Neural cell (in vitro differentiated cells): ENCODE results near the gene RAC3. TPM values are rescaled to one million over a fixed set of nuclear protein-coding genes. Genes with fewer than 3 reads are reported as not detected.

ENCODE experiments used
- H2AFZ ChIP-seq: fragments of 200-600, 300-800 bp; sonication (generic), shearing (Covaris generic); 2 replicates; pipeline ENCODE4 v1.6.0; 2014; ENCODE audit warnings: low read depth, mild to moderate bottlenecking, antibody characterized with exemption, low read length, moderate library complexity
- H3F3A ChIP-seq: fragments of 200-600 bp; shearing (Covaris generic); 2 replicates; pipeline ENCODE4 v1.6.1; 2016; ENCODE audit warnings: mild to moderate bottlenecking, moderate library complexity, mixed read lengths, antibody characterized with exemption, low read length; ENCODE audit not compliant: insufficient read depth, poor library complexity, severe bottlenecking
- H3K27ac ChIP-seq: fragments of 200-600, 300-800 bp; sonication (generic), shearing (Covaris generic); 2 replicates; pipeline ENCODE4 v1.5.1; 2014; ENCODE audit warnings: mild to moderate bottlenecking, low read length, moderate library complexity
- H3K27me3 ChIP-seq: fragments of 300-800, 200-600 bp; sonication (generic), shearing (Covaris generic); 2 replicates; pipeline ENCODE4 v1.6.0; 2014; ENCODE audit warnings: mild to moderate bottlenecking, low read depth, low read length, moderate library complexity; ENCODE audit not compliant: insufficient read depth
- H3K36me3 ChIP-seq: fragments of 300-800, 200-600 bp; sonication (generic), shearing (Covaris generic); 2 replicates; pipeline ENCODE4 v1.5.1; 2014; ENCODE audit warnings: mild to moderate bottlenecking, antibody characterized with exemption, low read length, moderate library complexity; ENCODE audit not compliant: insufficient read depth
- H3K4me2 ChIP-seq: fragments of 300-800, 200-600 bp; sonication (generic), shearing (Covaris generic); 2 replicates; pipeline ENCODE4 v1.6.0; 2014; ENCODE audit warnings: mild to moderate bottlenecking, low read length
- H3K4me3 ChIP-seq: fragments of 300-800, 200-600 bp; sonication (generic), shearing (Covaris generic); 2 replicates; pipeline ENCODE4 v1.5.1; 2014; ENCODE audit warnings: mild to moderate bottlenecking, low read length, moderate library complexity
- H3K79me2 ChIP-seq: fragments of 200-600 bp; shearing (Covaris generic); replicated peaks from 2 replicates; pipeline ENCODE4 v1.6.0; 2014; ENCODE audit warnings: mild to moderate bottlenecking, low read length, moderate library complexity; ENCODE audit not compliant: insufficient read depth
- H3K9ac ChIP-seq: fragments of 300-800, 200-600 bp; sonication (generic), shearing (Covaris generic); 2 replicates; pipeline ENCODE4 v1.6.1; 2016; ENCODE audit warnings: mild to moderate bottlenecking, low read length, mixed read lengths
- H3K9me2 ChIP-seq: fragments of 200-600 bp; shearing (Covaris generic); 2 replicates; pipeline ENCODE4 v1.6.1; 2016; ENCODE audit warnings: mild to moderate bottlenecking, low read length, mixed read lengths; ENCODE audit not compliant: insufficient read depth
- H3K9me3 ChIP-seq: fragments of 200-600, 300-800 bp; sonication (generic), shearing (Covaris generic); 2 replicates; pipeline ENCODE4 v1.6.1; 2016; ENCODE audit warnings: mild to moderate bottlenecking, mixed run types, low read length, moderate library complexity, mixed read lengths
- H4K20me1 ChIP-seq: fragments of 200-600 bp; shearing (Covaris generic); 2 replicates; pipeline ENCODE4 v1.6.1; 2016; ENCODE audit warnings: mild to moderate bottlenecking, mixed run types; ENCODE audit not compliant: insufficient read depth
- EP300 ChIP-seq: fragments of 450-650 bp; conservative IDR thresholded peaks from 2 replicates; pipeline ENCODE4 v1.6.1; 2014; ENCODE audit warnings: antibody characterized with exemption, mild to moderate bottlenecking, moderate library complexity; ENCODE audit not compliant: poor library complexity, severe bottlenecking
- EZH2 ChIP-seq: fragments of 200-600, 300-800 bp; shearing (Covaris generic), sonication (generic); IDR thresholded peaks from 2 replicates; pipeline ENCODE4 v1.6.1; 2014; ENCODE audit warnings: antibody characterized with exemption, low read length, borderline replicate concordance, mild to moderate bottlenecking; ENCODE audit not compliant: insufficient read depth, poor library complexity, severe bottlenecking
- MXI1 ChIP-seq: fragments of 450-650 bp; conservative IDR thresholded peaks from 2 replicates; pipeline ENCODE4 v1.6.1; 2014; ENCODE audit warnings: antibody characterized with exemption, mild to moderate bottlenecking; ENCODE audit not compliant: poor library complexity, severe bottlenecking
- POLR2AphosphoS5 ChIP-seq: IDR thresholded peaks from 2 replicates; pipeline ENCODE4 v1.6.1; 2012
- RAD21 ChIP-seq: fragments of 450-650 bp; conservative IDR thresholded peaks from 2 replicates; pipeline ENCODE4 v1.6.1; 2014; ENCODE audit warnings: antibody characterized with exemption, mild to moderate bottlenecking, moderate library complexity
- SMC3 ChIP-seq: fragments of 450-650 bp; conservative IDR thresholded peaks from 2 replicates; pipeline ENCODE4 v1.6.1; 2014; ENCODE audit warnings: antibody characterized with exemption, mild to moderate bottlenecking, moderate library complexity; ENCODE audit not compliant: poor library complexity
- TAF1 ChIP-seq: IDR thresholded peaks from 2 replicates; pipeline ENCODE4 v1.6.1; 2012; ENCODE audit warnings: low read depth
- polyA plus RNA-seq: library from polyadenylated mRNA; depleted of rRNA; stranded (reverse); fragments of >200 nt; gene quantifications from 2 replicates; pipeline ENCODE4 v1.2.3, GENCODE V29; 2014
- TF ChIP-seq, protein P1 (sequence below): IDR thresholded peaks from 2 replicates; pipeline ENCODE4 v1.6.1; 2012; ENCODE audit warnings: borderline replicate concordance
- TF ChIP-seq, protein P2 (sequence below): fragments of 450-650 bp; IDR thresholded peaks from 2 replicates; pipeline ENCODE4 v1.5.1; 2014; ENCODE audit warnings: antibody characterized with exemption, mild to moderate bottlenecking, moderate library complexity; ENCODE audit not compliant: poor library complexity, severe bottlenecking

RAC3 gene
- polyA plus RNA-seq, 1 donor from 2014 or later: 211 TPM

DNA sequence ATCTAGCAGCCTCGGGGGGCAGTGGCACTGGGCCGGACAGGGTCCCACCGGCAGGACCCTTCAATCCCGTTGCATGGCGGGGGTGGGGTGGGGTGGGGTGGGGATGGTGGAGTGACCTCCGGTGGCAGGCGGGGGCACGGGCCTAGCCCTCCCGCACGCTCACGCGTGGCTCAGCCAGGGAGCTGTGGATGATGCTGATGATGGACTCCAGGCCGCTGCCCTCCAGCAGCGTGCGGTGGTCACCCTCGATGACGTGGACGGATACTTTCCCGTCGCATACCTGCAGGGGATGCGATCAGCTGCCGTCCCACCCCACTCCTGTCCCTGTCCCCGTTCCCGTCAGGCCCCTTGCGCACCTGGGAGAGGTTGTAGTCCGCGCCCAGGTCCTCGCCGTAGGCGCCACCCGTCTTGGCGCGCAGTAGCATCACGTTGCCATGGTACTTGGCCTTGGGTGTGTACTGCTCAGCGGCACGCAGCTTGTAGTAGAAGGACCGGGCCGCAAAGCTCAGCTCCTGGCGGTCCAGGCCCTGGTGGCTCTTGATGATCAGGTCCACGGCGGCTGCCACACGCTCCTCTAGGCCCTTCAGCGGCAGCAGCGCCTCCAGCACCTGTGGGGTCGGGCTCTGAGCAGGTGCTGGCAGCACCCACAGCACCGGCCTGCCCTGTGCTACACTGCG lies 47.7 kb downstream of the RAC3 start:
- H3K79me2 ChIP-seq: no peaks in the 10 kb centered on the region
- H3F3A ChIP-seq: no peaks in the 10 kb centered on the region
- H3K4me3 ChIP-seq: no peak overlapping the region
- no peak overlapping the region for H3K9ac ChIP-seq
- H3K9me2 ChIP-seq: no peaks in the 10 kb centered on the region
- no peak overlapping the region for H2AFZ ChIP-seq
- no peaks in the 10 kb centered on the region for H3K9me3 ChIP-seq
- no peaks in the 10 kb centered on the region for H4K20me1 ChIP-seq
- H3K4me2 ChIP-seq: no peak overlapping the region
- no peaks in the 10 kb centered on the region for H3K36me3 ChIP-seq
- TF ChIP-seq MXI1 (no peak), POLR2AphosphoS5 (no peak), EP300 (no peak), EZH2 (no peak), SMC3 (no peak), RAD21 (no peak), TAF1 (no peak)
- TF ChIP-seq, protein P1, sequence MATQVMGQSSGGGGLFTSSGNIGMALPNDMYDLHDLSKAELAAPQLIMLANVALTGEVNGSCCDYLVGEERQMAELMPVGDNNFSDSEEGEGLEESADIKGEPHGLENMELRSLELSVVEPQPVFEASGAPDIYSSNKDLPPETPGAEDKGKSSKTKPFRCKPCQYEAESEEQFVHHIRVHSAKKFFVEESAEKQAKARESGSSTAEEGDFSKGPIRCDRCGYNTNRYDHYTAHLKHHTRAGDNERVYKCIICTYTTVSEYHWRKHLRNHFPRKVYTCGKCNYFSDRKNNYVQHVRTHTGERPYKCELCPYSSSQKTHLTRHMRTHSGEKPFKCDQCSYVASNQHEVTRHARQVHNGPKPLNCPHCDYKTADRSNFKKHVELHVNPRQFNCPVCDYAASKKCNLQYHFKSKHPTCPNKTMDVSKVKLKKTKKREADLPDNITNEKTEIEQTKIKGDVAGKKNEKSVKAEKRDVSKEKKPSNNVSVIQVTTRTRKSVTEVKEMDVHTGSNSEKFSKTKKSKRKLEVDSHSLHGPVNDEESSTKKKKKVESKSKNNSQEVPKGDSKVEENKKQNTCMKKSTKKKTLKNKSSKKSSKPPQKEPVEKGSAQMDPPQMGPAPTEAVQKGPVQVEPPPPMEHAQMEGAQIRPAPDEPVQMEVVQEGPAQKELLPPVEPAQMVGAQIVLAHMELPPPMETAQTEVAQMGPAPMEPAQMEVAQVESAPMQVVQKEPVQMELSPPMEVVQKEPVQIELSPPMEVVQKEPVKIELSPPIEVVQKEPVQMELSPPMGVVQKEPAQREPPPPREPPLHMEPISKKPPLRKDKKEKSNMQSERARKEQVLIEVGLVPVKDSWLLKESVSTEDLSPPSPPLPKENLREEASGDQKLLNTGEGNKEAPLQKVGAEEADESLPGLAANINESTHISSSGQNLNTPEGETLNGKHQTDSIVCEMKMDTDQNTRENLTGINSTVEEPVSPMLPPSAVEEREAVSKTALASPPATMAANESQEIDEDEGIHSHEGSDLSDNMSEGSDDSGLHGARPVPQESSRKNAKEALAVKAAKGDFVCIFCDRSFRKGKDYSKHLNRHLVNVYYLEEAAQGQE: no peak
- TF ChIP-seq, protein P2, sequence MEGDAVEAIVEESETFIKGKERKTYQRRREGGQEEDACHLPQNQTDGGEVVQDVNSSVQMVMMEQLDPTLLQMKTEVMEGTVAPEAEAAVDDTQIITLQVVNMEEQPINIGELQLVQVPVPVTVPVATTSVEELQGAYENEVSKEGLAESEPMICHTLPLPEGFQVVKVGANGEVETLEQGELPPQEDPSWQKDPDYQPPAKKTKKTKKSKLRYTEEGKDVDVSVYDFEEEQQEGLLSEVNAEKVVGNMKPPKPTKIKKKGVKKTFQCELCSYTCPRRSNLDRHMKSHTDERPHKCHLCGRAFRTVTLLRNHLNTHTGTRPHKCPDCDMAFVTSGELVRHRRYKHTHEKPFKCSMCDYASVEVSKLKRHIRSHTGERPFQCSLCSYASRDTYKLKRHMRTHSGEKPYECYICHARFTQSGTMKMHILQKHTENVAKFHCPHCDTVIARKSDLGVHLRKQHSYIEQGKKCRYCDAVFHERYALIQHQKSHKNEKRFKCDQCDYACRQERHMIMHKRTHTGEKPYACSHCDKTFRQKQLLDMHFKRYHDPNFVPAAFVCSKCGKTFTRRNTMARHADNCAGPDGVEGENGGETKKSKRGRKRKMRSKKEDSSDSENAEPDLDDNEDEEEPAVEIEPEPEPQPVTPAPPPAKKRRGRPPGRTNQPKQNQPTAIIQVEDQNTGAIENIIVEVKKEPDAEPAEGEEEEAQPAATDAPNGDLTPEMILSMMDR: no peak
- H3K27me3 ChIP-seq: no peaks in the 10 kb centered on the region
- no peak overlapping the region for H3K27ac ChIP-seq

DNA sequence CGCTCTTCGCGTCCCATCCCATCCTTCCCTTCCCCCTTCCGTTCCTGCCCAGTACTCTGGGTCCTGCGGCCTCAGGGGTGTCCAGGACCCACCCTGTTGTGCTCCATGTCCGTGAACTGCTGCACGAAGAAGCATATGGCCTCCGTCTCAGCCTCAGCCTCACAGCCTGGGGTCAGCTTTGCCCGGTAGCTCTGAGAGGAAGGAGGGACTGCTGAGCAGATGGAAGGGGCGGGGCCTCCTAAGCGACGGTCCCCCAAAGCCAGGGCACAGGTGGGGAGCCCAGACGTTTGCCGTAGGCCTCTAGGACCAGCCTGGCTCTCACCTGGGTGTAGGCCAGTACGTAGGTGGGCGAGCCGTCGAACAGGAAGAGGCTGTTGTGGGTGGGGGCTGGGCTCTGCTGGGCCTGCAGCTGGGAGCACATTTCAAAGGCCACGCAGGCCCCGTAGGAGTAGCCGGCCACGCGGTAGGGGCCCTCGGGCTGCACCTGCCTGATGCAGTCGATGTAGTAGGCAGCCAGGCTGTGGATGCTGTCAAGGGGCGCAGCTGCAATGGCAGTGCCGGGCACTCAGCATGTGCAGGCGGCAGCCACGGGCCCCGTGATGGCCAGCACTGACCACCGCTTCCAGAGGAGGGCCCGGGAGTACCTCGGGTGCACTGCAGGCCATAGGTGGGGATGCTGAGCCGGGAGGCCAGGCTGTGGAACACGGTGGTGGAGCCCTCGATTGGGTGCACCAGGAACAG lies 48.7 kb downstream of the RAC3 start:
- H3K36me3 ChIP-seq: no peaks in the 10 kb centered on the region
- no peak overlapping the region for H3K9ac ChIP-seq
- H3F3A ChIP-seq: no peaks in the 10 kb centered on the region
- no peaks in the 10 kb centered on the region for H4K20me1 ChIP-seq
- H3K4me3 ChIP-seq: no peak overlapping the region
- no peaks in the 10 kb centered on the region for H3K9me2 ChIP-seq
- TF ChIP-seq, protein P1: no peak
- TF ChIP-seq EP300 (no peak), RAD21 (no peak)
- H3K4me2 ChIP-seq: no peak overlapping the region
- no peaks in the 10 kb centered on the region for H3K9me3 ChIP-seq
- H3K79me2 ChIP-seq: no peaks in the 10 kb centered on the region
- H3K27me3 ChIP-seq: no peaks in the 10 kb centered on the region
- no peak overlapping the region for H3K27ac ChIP-seq
- no peak overlapping the region for H2AFZ ChIP-seq
